HCT116 (cell line): ENCODE data around the gene MOB3B.

ENCODE experiments used
- CBX3 ChIP-seq: IDR thresholded peaks from 2 replicates; pipeline ENCODE4 v1.6.1; 2012; ENCODE audit warnings: low read depth
- CEBPB ChIP-seq: IDR thresholded peaks from 2 replicates; pipeline ENCODE4 v1.6.1; 2012; ENCODE audit warnings: low read depth
- ELF1 ChIP-seq: IDR thresholded peaks from 2 replicates; pipeline ENCODE4 v1.6.1; 2012; ENCODE audit warnings: low read depth, borderline replicate concordance
- EZH2 ChIP-seq: fragments of 200-600 bp; sonication (generic); IDR thresholded peaks from 2 replicates; pipeline ENCODE4 v1.6.1; 2017; ENCODE audit warnings: antibody characterized with exemption, mixed run types
- POLR2A ChIP-seq: IDR thresholded peaks from 2 replicates; pipeline ENCODE4 v1.7.0; 2011; ENCODE audit warnings: borderline replicate concordance; ENCODE audit not compliant: insufficient read depth, insufficient read length; ENCODE audit errors: extremely low read depth
- RAD21 ChIP-seq: IDR thresholded peaks from 2 replicates; pipeline ENCODE4 v1.6.1; 2012; ENCODE audit warnings: low read depth, mild to moderate bottlenecking
- SP1 ChIP-seq: IDR thresholded peaks from 2 replicates; pipeline ENCODE4 v1.6.1; 2012; ENCODE audit warnings: low read depth
- ZFX ChIP-seq: fragments of 450-650 bp; IDR thresholded peaks from 2 replicates; pipeline ENCODE4 v1.6.1; 2017
- TF ChIP-seq, protein P1 (sequence below), 3 experiments: fragments of 200-600 bp in 1 of 3; sonication (generic) in 1 of 3; IDR thresholded peaks in 2 of 3; conservative IDR thresholded peaks in 1 of 3; 2 replicates each; pipeline ENCODE4 v1.5.1; 2012 to 2017; ENCODE audit warnings: low read depth in 2 of 3, low read length in 2 of 3, antibody characterized with exemption in 1 of 3, borderline replicate concordance in 1 of 3, control low read depth in 1 of 3, mild to moderate bottlenecking in 1 of 3, mixed read lengths in 1 of 3, mixed run types in 1 of 3, moderate library complexity in 1 of 3; ENCODE audit not compliant: insufficient read depth in 1 of 3
- TF ChIP-seq, protein P2 (sequence below): IDR thresholded peaks from 2 replicates; pipeline ENCODE4 v1.6.1; 2011; ENCODE audit warnings: mild to moderate bottlenecking, low read length, moderate library complexity; ENCODE audit not compliant: insufficient replicate concordance; ENCODE audit errors: extremely low read depth
- TF ChIP-seq, protein P3 (sequence below): IDR thresholded peaks from 2 replicates; pipeline ENCODE4 v1.6.1; 2012

DNA sequence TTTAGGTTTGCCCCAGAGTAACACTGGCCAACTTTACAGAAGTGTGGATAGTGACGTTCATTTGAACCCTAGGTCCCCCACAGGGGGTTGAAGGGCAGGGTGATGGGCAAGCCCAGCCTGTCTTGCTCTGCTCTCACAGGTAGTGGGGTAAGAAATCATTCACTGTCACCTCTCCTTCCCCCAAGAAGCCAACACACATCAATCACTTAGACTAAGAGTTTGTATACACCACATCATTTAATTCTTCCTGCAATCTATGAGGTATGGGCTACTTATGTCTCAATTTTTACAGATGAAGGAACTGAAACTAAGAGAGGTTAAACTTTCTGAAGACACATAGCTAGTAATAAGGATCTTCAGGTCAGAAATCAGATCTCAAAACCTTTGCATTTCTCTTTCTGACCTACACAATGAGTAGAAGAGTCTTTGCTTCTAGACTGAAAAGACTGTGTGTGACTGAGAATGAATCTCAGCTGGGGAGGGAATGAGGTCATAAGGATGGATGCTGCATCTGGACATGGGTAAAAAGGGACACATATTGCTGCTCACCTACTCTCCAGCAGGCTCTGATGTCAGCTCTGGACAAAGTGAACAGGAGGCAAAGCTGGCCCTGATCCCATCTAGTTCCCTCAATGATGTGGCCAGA, 151.7 kb downstream of the MOB3B start:
- TF ChIP-seq, protein P1, sequence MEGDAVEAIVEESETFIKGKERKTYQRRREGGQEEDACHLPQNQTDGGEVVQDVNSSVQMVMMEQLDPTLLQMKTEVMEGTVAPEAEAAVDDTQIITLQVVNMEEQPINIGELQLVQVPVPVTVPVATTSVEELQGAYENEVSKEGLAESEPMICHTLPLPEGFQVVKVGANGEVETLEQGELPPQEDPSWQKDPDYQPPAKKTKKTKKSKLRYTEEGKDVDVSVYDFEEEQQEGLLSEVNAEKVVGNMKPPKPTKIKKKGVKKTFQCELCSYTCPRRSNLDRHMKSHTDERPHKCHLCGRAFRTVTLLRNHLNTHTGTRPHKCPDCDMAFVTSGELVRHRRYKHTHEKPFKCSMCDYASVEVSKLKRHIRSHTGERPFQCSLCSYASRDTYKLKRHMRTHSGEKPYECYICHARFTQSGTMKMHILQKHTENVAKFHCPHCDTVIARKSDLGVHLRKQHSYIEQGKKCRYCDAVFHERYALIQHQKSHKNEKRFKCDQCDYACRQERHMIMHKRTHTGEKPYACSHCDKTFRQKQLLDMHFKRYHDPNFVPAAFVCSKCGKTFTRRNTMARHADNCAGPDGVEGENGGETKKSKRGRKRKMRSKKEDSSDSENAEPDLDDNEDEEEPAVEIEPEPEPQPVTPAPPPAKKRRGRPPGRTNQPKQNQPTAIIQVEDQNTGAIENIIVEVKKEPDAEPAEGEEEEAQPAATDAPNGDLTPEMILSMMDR (IDR thresholded peaks at IDR 0.05 in 2 of 3, conservative IDR thresholded peaks at IDR 0.05 in 1 of 3; ENCODE audit: borderline replicate concordance in 1 of 3, insufficient read depth in 1 of 3, low read depth in 2 of 3, low read length in 2 of 3) = no peak
- TF ChIP-seq, protein P2, sequence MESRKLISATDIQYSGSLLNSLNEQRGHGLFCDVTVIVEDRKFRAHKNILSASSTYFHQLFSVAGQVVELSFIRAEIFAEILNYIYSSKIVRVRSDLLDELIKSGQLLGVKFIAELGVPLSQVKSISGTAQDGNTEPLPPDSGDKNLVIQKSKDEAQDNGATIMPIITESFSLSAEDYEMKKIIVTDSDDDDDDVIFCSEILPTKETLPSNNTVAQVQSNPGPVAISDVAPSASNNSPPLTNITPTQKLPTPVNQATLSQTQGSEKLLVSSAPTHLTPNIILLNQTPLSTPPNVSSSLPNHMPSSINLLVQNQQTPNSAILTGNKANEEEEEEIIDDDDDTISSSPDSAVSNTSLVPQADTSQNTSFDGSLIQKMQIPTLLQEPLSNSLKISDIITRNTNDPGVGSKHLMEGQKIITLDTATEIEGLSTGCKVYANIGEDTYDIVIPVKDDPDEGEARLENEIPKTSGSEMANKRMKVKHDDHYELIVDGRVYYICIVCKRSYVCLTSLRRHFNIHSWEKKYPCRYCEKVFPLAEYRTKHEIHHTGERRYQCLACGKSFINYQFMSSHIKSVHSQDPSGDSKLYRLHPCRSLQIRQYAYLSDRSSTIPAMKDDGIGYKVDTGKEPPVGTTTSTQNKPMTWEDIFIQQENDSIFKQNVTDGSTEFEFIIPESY = no peak
- TF ChIP-seq CEBPB (no peak), SP1 (no peak), POLR2A (no peak), CBX3 (no peak), RAD21 (no peak), ZFX (no peak), ELF1 (no peak), EZH2 (no peak)
- TF ChIP-seq, protein P3, sequence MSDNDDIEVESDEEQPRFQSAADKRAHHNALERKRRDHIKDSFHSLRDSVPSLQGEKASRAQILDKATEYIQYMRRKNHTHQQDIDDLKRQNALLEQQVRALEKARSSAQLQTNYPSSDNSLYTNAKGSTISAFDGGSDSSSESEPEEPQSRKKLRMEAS = no peak
